ENCODE measurements around the gene CEMIP. TPM values are rescaled to one million over a fixed set of nuclear protein-coding genes. Genes with fewer than 3 reads are reported as not detected.

Gene CEMIP
- total RNA-seq, 6 experiments from 2014 or later: 5.8 to 53.2 (median 48.3) TPM

DNA sequence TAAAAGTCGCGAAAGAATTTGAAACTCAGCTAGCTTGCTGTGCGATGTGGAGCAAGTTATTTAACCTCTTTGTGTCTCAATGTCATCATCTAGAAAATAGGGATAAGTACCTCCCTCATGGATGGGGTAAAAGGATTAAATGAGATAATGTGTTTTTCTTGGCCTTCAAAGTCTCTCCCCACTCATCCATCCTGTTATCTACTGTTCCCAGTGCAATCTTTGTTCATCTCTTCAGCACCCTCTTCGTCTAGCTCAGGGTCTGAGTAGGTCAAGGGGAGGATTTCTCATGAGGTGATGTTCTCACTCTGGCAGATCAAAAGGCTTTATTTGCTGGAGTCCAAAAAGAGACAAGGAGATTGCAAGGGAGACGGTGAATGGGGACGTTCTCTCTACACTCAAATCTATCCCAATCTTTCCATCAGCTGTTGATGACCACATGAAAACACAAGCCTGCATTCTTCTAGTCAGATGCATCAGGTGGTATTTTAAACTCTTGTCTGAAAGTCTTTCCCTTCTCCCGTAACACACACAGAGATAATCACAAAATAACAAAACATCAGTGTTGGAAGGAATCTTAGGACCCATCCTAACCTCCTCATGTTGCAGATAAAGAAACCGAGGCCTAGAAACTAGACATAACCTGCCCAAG, 209.1 kb downstream of the CEMIP start:
- Mint-ChIP-seq H3K4me3 (peak overlapping the region; percentile 98), H3K27ac (peak overlapping the region; percentile 82), H3K9me3 (no peaks in the 10 kb centered on the region), H3K36me3 (ENCODE audit: low read depth) (peaks cover 10% of the 10 kb centered on the region), H3K4me1 (ENCODE audit: low read depth) (peaks cover 74% of the 10 kb centered on the region), H3K27me3 (ENCODE audit: insufficient read depth) (no peaks in the 10 kb centered on the region)
- DNase-seq: no peak
- TF ChIP-seq, protein P1, sequence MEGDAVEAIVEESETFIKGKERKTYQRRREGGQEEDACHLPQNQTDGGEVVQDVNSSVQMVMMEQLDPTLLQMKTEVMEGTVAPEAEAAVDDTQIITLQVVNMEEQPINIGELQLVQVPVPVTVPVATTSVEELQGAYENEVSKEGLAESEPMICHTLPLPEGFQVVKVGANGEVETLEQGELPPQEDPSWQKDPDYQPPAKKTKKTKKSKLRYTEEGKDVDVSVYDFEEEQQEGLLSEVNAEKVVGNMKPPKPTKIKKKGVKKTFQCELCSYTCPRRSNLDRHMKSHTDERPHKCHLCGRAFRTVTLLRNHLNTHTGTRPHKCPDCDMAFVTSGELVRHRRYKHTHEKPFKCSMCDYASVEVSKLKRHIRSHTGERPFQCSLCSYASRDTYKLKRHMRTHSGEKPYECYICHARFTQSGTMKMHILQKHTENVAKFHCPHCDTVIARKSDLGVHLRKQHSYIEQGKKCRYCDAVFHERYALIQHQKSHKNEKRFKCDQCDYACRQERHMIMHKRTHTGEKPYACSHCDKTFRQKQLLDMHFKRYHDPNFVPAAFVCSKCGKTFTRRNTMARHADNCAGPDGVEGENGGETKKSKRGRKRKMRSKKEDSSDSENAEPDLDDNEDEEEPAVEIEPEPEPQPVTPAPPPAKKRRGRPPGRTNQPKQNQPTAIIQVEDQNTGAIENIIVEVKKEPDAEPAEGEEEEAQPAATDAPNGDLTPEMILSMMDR (IDR thresholded peaks at IDR 0.05): no peak

GRCh38 chr15:80989081-80989517, 209.9 kb downstream of the CEMIP start:
- Mint-ChIP-seq H3K27ac (peak overlapping the region; percentile 82), H3K27me3 (ENCODE audit: insufficient read depth) (no peaks in the 10 kb centered on the region), H3K4me1 (ENCODE audit: low read depth) (peaks cover 69% of the 10 kb centered on the region), H3K9me3 (no peaks in the 10 kb centered on the region), H3K36me3 (ENCODE audit: low read depth) (peaks cover 10% of the 10 kb centered on the region), H3K4me3 (peak overlapping the region; percentile 98)
- TF ChIP-seq, protein P1 (IDR thresholded peaks at IDR 0.05): no peak
- DNase-seq: no peak

DNA sequence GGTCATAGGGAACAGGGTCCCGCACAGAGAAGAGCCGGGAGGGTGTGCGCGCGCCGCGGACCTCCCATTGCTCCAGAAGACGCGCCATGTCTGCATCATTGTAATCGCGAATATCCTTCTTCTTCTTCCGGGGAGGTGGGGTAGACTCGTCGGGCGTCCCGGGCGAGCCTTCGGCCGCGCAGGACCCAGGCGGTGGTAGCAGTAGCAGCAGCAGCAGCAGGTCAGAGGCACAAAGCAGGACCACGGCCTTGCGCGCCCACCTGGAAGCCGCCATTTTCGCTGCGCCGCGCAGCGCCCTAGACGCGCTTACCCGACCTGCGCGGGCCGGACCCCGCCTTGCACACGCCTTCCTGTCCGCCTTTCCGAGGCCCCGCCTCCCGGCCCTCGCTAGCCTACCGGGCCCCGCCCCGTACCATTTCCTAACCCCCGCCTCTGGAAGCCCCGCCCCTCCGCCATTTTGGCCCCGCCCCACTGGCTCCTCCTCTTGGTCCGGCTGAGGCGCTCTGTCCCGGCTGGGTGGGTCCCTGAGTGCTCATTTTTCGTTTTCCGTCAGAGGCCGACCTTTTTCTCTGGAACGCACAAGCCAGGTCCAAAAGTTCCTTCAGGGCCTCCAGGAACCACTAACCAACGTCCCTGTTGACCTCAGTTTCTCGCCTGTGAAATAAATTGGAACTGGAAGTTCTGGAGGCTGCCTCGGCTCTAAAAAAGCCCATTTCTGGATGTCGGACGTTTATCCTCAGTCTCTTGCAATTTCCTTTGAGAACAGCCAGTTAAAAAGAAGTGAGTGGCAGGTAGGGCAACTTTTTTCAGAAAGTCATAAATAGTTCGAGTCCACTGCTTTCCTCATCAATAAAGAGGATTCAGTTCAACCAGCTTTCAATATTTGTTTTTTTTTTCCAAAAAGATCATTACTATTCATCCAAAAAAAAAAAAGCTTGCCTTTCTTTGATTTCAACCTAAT, 210.6 kb downstream of the CEMIP start, which contains the start of gene MESD:
TSS of gene MESD (minus strand) at position 302 of the 961 bp plus-strand sequence. CDS start at position 274, 28 bp downstream.
- peak within 1 kb of the TSS; percentile 91 for H3K27ac Mint-ChIP-seq
- DNase-seq: peak; percentile 88
- H3K4me1 Mint-ChIP-seq (ENCODE audit: low read depth): peaks cover 62% of the 10 kb centered on the region
- TF ChIP-seq, protein P1 (IDR thresholded peaks at IDR 0.05): no peak
- peak within 1 kb of the TSS; percentile 98 for H3K4me3 Mint-ChIP-seq
- no peaks in the 10 kb centered on the region for H3K27me3 Mint-ChIP-seq (ENCODE audit: insufficient read depth)
- peaks cover 10% of the 10 kb centered on the region for H3K36me3 Mint-ChIP-seq (ENCODE audit: low read depth)
- no peaks in the 10 kb centered on the region for H3K9me3 Mint-ChIP-seq

DNA sequence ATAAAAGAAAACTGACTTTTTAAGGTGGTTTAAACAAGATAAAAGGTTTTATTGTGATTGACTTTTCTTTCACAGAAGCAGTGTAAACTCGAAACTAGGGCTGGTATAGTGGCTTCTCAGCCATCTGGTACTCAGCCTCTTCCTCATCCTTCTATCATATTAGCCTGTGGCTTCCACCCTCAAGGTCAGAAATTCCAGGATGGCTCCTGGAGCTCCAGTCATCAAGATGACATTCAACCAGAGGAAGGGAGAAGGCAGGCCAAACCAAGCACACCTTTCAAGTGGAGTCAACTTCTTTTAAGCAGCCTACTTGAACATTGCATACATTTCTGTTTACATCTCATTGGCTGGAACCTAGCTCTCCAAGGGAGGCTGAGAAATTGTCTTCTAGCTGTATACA, 211.8 kb downstream of the CEMIP start:
- Mint-ChIP-seq H3K9me3 (peaks cover 2% of the 10 kb centered on the region), H3K27ac (peak overlapping the region; percentile 44), H3K4me3 (no peak overlapping the region), H3K4me1 (ENCODE audit: low read depth) (peaks cover 51% of the 10 kb centered on the region), H3K27me3 (ENCODE audit: insufficient read depth) (no peaks in the 10 kb centered on the region), H3K36me3 (ENCODE audit: low read depth) (peaks cover 10% of the 10 kb centered on the region)
- no peak for DNase-seq
- TF ChIP-seq, protein P1 (IDR thresholded peaks at IDR 0.05): no peak

DNA sequence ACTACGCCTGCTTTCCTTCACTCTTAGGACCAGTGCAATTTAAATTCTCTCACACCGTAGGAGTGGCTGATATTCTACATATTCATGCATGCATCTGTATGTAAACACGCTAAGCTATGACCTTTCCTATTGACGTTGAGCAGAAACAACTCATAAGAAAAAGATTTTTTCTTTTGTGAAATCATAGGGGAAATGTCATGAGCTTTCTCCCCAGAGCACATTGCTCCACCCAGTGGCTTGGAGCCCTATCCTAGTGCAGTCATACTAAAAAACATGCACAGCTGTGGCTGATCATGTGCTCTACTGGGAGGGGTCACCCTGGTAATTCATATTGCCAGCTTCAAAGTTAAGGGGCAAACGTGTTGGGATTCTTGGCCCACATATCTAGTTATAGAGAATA, 212.3 kb downstream of the CEMIP start:
- H3K27ac Mint-ChIP-seq: peak overlapping the region; percentile 44
- no peaks in the 10 kb centered on the region for H3K27me3 Mint-ChIP-seq (ENCODE audit: insufficient read depth)
- peaks cover 4% of the 10 kb centered on the region for H3K9me3 Mint-ChIP-seq
- peaks cover 46% of the 10 kb centered on the region for H3K4me1 Mint-ChIP-seq (ENCODE audit: low read depth)
- no peak overlapping the region for H3K4me3 Mint-ChIP-seq
- no peak for DNase-seq
- TF ChIP-seq, protein P1 (IDR thresholded peaks at IDR 0.05): no peak
- peaks cover 10% of the 10 kb centered on the region for H3K36me3 Mint-ChIP-seq (ENCODE audit: low read depth)

Data from HFFc6 (cell line).